Dedifferentiated amniotic fluid mesenchymal stem cell (primary cell): ENCODE data around the gene UCN3.
"Not testable (repeated sequence)": the region's sequence is repeated elsewhere in the genome, so short reads cannot be mapped to it uniquely, and the experiment has no call there.

Experiments
- DNase-seq: peaks from one replicate; pipeline ENCODE4 v3.0.0-alpha.2; 2016; ENCODE audit errors: extremely low spot score

The UCN3 gene

DNA sequence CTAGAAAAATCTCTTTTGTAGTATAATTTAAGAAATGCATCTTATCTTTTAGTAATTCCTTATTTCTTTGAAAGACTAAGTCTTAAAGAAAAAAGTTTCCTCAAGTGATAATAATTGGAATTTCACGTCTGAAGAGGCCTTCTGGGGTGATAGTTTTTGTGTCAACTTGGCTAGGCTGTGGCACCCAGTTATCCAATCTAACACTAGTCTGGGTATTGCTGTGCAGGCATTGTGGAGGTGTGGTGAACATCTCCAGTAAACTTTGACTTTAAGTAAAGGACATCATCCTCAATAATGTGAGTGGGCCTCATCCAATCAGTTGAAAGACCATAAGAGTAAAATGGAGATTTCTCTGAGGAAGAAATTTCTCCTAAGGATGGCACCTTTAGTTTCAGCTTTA, 42.2 kb downstream of the UCN3 start:
- DNase-seq, result no peak

DNA sequence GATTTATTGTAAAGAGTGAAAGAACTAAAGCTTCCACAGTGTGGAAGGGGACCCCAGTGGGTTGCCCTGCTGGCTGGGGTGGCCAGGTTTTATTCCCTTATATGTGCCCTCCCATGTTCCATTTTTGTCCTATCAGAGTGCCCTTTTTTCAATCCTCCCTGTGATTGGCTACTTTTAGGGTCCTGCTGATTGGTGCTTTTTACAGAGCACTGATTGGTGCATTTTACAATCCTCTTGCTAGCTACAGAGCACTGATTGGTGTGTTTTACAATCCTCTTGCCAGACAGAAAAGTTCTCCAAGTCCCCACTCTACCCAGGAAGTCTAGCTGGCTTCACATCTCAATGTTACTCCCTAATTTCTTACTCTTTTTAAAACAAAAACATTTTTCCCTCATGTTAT, 46.0 kb downstream of the UCN3 start:
- not testable (repeated sequence) for DNase-seq

- no peak for DNase-seq
These were observed 47.1 kb downstream of the UCN3 start for GRCh38 chr10:5411941-5412276.

DNA sequence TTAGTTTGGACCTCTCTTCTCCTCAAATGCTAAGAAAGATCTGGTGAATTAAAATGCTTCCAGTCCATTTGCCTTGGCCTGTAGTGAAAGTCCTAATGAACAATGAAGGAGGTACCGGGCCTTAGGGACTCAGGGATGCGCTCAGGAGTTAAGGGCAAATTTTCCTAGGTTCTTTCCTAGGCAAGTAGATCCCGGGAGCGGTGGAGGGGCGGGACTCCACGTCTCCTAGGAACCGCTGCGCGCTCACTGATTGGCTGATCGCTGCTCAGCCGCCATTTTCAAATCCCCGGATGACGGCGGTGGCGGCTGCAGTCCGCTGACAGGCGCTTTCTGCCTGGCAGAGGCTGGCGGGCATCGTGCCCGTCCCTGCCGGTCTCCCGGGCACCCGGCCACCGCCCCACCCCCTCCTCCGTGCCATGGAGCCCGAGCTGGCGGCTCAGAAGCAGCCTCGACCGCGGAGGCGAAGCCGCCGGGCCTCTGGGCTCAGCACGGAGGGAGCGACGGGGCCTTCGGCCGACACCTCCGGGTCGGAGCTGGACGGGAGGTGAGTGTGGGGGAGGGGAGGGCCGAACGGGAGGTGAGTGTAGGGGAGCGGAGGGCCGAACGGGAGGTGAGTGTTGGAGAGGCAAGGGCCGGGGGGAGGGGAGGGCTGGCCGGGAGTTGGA, 47.6 kb downstream of the UCN3 start, which contains the start of gene NET1:
Gene NET1, plus strand, starts transcription at position 281 of the 665 bp plus-strand sequence. Its CDS starts 136 bp downstream, at position 417.
- peak; percentile 75 for DNase-seq

- no peak for DNase-seq
These were observed 48.5 kb downstream of the UCN3 start for GRCh38 chr10:5413012-5413938.

DNA sequence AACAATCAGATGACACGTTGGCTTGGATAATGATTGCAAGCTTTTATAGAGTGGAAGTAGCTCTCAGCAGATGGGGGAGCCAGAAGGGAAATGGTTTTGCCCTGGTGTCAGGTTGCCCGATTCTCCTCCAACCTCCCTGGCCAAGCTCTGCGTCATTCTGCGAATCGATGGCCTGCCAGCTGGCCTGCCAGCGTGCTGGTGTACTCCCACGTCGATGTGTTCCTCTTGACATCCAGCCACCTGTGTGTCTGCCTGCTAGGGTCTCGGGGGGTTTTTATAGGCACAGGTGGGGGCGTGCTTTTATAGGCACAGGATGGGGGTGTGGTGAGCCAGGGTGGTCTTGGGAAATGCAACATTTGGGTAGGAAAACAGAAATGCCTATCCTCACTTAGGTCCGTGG, 52.2 kb downstream of the UCN3 start:
- no peak for DNase-seq

- no peak for DNase-seq
These were observed 53.8 kb downstream of the UCN3 start for GRCh38 chr10:5418584-5418983.

DNA sequence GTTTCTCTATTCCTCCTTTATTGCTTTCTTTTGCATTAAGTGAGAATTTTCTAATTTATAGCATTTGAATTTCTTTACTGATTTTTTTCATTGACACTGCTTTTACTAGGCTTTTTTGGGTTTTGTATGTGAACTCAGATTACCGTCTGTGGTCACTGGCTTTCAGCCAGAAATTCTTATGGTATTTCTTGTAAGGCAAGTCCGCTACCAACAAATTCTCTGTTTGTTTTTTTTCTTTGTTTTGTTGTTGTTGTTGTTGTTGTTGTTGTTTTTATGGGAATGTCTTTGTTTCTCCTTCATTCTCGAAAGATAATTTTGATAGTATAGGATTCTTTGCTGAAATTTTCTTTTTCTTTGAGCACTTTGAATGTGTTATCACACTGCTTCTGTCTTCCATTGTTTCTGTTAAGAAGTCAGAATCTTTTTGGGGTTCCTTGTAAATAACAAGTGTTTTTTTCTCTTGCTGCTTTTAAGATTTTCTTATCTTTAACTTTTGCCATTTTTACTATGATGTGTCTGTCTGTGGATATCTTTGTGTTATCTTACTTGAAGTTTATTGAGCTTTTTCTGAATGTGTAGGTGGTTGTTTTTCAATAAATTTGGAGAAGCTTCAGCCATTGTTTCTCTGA, 54.8 kb downstream of the UCN3 start:
- DNase-seq, result no peak

DNA sequence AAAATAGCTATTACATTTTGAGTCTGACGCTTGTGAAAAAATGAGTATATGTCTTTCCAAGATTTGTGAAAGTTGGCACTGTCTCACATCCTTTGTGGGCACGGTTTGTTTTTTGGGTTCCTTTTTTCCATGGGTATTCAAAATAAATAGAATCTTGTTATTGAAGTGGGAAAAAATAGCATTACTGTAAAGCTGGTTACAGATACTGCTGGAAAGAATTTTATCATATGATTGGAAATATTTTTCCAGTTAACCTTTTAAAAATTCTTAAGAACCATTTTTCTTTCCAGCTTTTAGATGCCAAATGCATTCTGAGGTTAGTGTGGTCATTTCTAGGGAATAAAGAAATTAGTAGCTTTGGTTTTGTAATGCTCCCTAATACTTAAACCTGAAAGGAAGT, 59.0 kb downstream of the UCN3 start:
- no peak for DNase-seq
